ENCODE measurements around the gene NIFK. TPM values are rescaled to one million over a fixed set of nuclear protein-coding genes. Genes with fewer than 3 reads are reported as not detected.

NIFK gene
- 56.2 and 59.7 TPM in 2 replicates for total RNA-seq
- 8.1 and 10.7 TPM in 2 replicates for polyA plus RNA-seq
- 12.1 and 14.9 TPM in 2 replicates for polyA plus RNA-seq (2011; cell fraction: cytosol; rRNA removed)
- 13.0 and 15.6 TPM in 2 replicates for polyA plus RNA-seq (2011; cell fraction: nucleus; rRNA removed)
- 53.4 and 68.3 TPM in 2 replicates for polyA plus RNA-seq (2012)
- 9.0 and 9.5 TPM in 2 replicates for polyA minus RNA-seq
- 15.5 TPM for polyA minus RNA-seq (2011; cell fraction: cytosol; rRNA and poly(A)+ RNA removed)
- polyA minus RNA-seq (2011; cell fraction: nucleus; rRNA and poly(A)+ RNA removed): 3.3 and 5.9 TPM in 2 replicates
- percentile 91 among the genes with signal in this experiment for Bru-seq, nascent RNA
- BruChase-seq, experiment 1, labeled RNA remaining after a 6-hour chase: percentile 86 among the genes with signal in this experiment
- BruChase-seq, experiment 2, labeled RNA remaining after a 2-hour chase: percentile 92 among the genes with signal in this experiment
- long read RNA-seq, transcript NIFK-201 (7 exons, 1,734 nt): major isoform, 90 of 97 reads
- long read RNA-seq, partial matches to known transcripts: 1 of 97 reads
- long read RNA-seq, other reads (novel, unspliced or antisense): 6 of 97 reads

GRCh38 chr2:121736462-121737336, at the start of gene NIFK:
Gene NIFK, minus strand, starts transcription at chr2:121736875. Its CDS starts 25 bp downstream, at chr2:121736850.
- H3K4me1 ChIP-seq (ENCODE audit: control insufficient read depth, extremely low read depth, insufficient read depth, low read length): peaks cover 9% of the 10 kb centered on the region
- peak within 1 kb of the TSS; percentile 91 to 100 (median 99) for H3K4me3 ChIP-seq (replicated peaks in 1 of 3; ENCODE audit: insufficient read depth in 1 of 3, low read depth in 1 of 3, low read length in 3 of 3)
- H3K9me1 ChIP-seq (replicated peaks; ENCODE audit: control insufficient read depth, extremely low read depth, insufficient read depth, low read length): no peaks in the 10 kb centered on the region
- H3K79me2 ChIP-seq (ENCODE audit: control insufficient read depth, insufficient read depth, low read length): peaks cover 22% of the 10 kb centered on the region
- no peaks in the 10 kb centered on the region for H3K9me3 ChIP-seq (replicated peaks; ENCODE audit: control insufficient read depth, insufficient read depth, low read length)
- peak within 1 kb of the TSS; percentile 92 for H3K9ac ChIP-seq (replicated peaks; ENCODE audit: extremely low read depth, insufficient read depth, low read length)
- H3K27ac ChIP-seq (ENCODE audit: insufficient read depth, low read depth, low read length): peak within 1 kb of the TSS; percentile 59
- intact Hi-C loops (cut with micrococcal nuclease): loop anchor here (1.0 to 5.0 kb wide), 4 partner anchors 19 to 334 kb away; partner anchors contain the start of genes CLASP1 and TSN
- FAIRE-seq (peak; percentile 97), DNase-seq (ENCODE audit: low read depth, low spot score) (peak; percentile 97)
- BruUV-seq (replicated peaks): TSS peak; percentile 47
- POLR2A ChIA-PET: interaction anchor here (0.6 to 2.5 kb wide), 5 partner anchors 16 to 294 kb away, joined by 3 to 19 read pairs (median 5); partner anchors contain the start of genes CLASP1 and RNU4ATAC
- peaks cover 2% of the 10 kb centered on the region for H4K20me1 ChIP-seq (replicated peaks; ENCODE audit: control insufficient read depth, extremely low read depth, insufficient read depth, low read length)
- dilution Hi-C loops (cut with MboI; ENCODE audit: extremely low pct_ligation_motif_present, low sequenced_read_pairs): no loop called here
- CTCF ChIA-PET: interaction anchor here (0.6 to 3.1 kb wide), 7 partner anchors 7 to 641 kb away, joined by 3 to 23 read pairs (median 4); partner anchors contain the start of gene RNU4ATAC
- H3K27me3 ChIP-seq (ENCODE audit: control insufficient read depth in 2 of 2, insufficient read depth in 2 of 2, low read length in 2 of 2): no peaks in the 10 kb centered on the region
- H2AFZ ChIP-seq (ENCODE audit: low read depth, low read length): peak within 1 kb of the TSS; percentile 86
- H3K36me3 ChIP-seq (ENCODE audit: control insufficient read depth in 2 of 2, extremely low read depth in 1 of 2, insufficient read depth in 2 of 2, low read length in 2 of 2): peaks cover 2 to 3% of the 10 kb centered on the region in 2 experiments
- no peak for TF ChIP-seq GATA2 (IDR thresholded peaks at IDR 0.05; ENCODE audit: insufficient read depth, insufficient read length, low read depth, low read length)
- TF ChIP-seq JUN (IDR thresholded peaks at IDR 0.05; ENCODE audit: borderline replicate concordance, insufficient read depth, insufficient read length, low read depth): no peak
- peak; percentile 85 for TF ChIP-seq POLR2A (IDR thresholded peaks at IDR 0.05; ENCODE audit: low read depth, low read length)
- TF ChIP-seq EZH2 (IDR thresholded peaks at IDR 0.05; ENCODE audit: borderline replicate concordance, low read depth, low read length, severe bottlenecking): no peak
- peak; percentile 42 for TF ChIP-seq POLR2AphosphoS5 (IDR thresholded peaks at IDR 0.05; ENCODE audit: insufficient read depth, low read depth, low read length)
- TF ChIP-seq FOS (IDR thresholded peaks at IDR 0.05; ENCODE audit: borderline replicate concordance, insufficient read depth, low read length): no peak
- TF ChIP-seq MYC (IDR thresholded peaks at IDR 0.05; ENCODE audit: low read depth, low read length): peak; percentile 82
- peak; percentile 35 for TF ChIP-seq MAX (IDR thresholded peaks at IDR 0.05; ENCODE audit: insufficient read depth, insufficient read length)
- TF ChIP-seq, protein P1, sequence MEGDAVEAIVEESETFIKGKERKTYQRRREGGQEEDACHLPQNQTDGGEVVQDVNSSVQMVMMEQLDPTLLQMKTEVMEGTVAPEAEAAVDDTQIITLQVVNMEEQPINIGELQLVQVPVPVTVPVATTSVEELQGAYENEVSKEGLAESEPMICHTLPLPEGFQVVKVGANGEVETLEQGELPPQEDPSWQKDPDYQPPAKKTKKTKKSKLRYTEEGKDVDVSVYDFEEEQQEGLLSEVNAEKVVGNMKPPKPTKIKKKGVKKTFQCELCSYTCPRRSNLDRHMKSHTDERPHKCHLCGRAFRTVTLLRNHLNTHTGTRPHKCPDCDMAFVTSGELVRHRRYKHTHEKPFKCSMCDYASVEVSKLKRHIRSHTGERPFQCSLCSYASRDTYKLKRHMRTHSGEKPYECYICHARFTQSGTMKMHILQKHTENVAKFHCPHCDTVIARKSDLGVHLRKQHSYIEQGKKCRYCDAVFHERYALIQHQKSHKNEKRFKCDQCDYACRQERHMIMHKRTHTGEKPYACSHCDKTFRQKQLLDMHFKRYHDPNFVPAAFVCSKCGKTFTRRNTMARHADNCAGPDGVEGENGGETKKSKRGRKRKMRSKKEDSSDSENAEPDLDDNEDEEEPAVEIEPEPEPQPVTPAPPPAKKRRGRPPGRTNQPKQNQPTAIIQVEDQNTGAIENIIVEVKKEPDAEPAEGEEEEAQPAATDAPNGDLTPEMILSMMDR (IDR thresholded peaks at IDR 0.05; ENCODE audit: extremely low read depth in 1 of 2, insufficient read depth in 1 of 2, low read depth in 1 of 2, low read length in 2 of 2): no peak
- H3K4me2 ChIP-seq (ENCODE audit: insufficient read depth, low read length): peak within 1 kb of the TSS; percentile 94

Data from endothelial cell of umbilical vein (primary cell).